HG03135 (cell line): ENCODE results near the gene KLHL28.
A peak's percentile ranks its signal among the peaks of the same experiment; 100 is the strongest.
"Not testable (repeated sequence)": the region's sequence is repeated elsewhere in the genome, so short reads cannot be mapped to it uniquely, and the experiment has no call there.

Experiments
- ATAC-seq: cut with Tn5 transposase; IDR thresholded peaks from one replicate; pipeline ENCODE4 v1.9.1; 2021; ENCODE audit warnings: mild to moderate bottlenecking, moderate library complexity; ENCODE audit not compliant: unreplicated experiment

The KLHL28 gene

DNA sequence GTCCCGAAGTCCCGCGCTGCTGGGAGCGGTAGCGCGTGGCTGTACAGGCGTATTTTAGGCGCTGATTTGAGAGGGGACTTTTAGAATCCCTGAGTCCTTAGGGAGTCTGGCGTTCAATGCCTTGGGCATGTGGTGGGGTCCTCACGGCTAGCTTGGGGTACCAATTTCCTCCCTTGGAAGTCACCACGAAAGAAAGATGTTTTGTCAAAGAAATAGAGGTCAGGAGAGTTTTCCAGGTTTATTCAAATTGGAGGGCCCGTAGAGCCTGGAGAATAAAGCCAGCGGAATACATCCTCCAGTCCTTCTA, 63.9 kb downstream of the KLHL28 start:
- ATAC-seq, result no peak

DNA sequence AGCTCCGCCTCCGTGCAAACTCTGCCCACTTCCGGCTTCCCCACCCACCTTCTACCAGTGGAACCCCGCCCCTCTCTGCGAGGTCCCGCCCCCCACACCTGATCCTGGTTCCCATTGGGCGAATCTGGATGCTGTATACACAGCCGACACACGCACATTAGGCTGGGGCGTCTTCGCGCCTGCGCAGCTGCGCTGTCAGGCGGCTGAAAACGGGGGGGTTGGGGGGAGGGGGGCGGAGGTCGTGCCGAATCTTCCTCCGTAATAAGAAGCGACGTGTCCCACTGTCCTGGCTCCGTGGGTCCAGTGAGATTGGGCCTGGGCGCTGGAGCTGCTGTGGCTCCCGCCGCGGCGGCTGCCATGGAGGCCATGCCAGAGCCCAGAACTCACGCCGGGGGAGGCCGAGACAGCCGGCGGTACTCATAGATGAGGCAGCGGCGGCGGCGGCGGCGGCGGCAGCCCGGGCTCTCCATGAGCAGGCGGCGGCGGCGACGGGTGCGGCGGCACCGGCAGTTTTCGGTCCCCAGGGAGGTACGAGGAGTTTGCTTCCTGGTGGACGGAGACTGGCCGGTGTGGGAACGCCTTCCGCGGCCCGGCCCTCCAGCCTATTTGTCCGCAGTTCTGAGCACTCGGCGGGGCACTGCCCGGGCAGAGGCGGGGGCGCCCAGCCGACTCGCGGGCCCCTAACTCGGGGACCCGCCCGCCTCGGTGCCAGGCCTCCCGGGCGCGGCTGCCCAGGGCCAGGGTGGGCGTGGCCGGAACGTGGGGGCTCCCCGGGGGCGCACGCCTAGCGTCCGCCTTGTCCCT, 64.5 kb downstream of the KLHL28 start:
- peak; percentile 95 for ATAC-seq

DNA sequence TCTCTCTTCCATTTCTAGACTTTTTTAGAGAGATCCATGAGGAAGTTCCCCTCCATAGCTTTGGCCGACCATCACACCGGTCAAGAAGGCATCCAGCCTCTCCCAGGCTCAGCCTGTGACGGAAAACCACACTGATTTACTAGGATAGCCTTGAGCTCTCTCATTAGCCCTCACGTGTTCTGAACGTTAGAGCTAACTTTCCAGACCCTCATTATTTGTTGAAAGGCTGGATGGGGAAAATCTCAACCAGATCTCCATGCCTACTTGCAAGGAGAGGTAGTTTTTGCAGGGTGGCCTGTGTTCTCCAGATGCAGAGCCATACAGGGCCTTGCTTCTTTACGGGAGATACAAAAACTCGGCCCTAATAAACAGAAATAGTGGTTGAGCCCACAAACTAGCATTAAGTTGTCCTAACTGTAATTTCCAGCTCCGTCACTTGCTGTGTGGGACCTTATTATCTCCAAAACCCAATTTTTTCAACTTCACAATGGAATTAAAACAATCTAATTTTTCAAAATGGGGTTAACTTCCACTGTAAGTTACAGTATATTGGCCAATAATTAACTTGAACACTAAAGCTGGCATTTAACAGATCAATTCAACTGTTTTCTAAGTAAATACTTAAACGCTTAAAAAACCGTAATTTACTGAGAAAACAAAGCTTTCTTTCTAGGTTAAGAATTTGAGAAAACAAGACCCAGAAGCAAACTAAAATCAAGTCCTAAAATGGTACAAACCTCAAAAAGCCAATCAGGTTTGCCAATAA, 65.3 kb downstream of the KLHL28 start:
- peak; percentile 4 for ATAC-seq

DNA sequence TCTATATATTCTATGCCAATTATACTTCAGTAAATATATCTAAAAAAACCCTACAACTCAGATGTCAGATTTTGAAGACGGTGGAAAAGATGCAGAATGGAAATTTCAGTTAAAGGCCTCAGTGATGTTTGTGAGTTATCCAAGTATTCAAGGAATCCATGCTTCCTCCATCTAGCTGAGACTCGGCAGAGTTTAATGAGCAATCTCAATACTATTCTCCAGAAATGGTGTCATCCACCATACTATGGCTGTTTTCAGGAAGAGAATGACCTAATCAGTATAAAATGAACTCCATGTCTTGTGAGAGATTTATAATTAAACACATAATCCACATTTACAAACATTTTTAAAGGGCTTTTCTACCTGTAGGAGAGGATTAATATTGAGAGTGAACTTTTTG, 66.0 kb downstream of the KLHL28 start:
- ATAC-seq, result no peak

DNA sequence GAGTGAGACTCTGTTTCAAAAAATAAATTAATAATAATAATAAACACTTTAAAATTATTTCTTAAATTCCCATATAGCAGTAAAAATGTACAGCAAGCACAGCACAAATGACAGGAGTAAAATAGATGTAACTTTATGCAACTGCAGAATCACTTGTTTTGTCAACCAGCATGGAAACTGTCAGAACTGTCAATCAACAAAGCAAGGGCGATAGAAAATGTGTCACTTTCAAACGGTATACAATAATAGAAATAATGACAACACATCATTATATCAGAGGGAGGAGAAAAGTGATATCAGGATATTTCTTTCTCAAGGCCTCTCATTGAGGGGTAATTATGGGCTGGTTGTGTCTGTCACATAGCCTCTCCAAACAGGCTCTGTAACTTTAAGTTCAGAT, 68.2 kb downstream of the KLHL28 start:
- no peak for ATAC-seq

DNA sequence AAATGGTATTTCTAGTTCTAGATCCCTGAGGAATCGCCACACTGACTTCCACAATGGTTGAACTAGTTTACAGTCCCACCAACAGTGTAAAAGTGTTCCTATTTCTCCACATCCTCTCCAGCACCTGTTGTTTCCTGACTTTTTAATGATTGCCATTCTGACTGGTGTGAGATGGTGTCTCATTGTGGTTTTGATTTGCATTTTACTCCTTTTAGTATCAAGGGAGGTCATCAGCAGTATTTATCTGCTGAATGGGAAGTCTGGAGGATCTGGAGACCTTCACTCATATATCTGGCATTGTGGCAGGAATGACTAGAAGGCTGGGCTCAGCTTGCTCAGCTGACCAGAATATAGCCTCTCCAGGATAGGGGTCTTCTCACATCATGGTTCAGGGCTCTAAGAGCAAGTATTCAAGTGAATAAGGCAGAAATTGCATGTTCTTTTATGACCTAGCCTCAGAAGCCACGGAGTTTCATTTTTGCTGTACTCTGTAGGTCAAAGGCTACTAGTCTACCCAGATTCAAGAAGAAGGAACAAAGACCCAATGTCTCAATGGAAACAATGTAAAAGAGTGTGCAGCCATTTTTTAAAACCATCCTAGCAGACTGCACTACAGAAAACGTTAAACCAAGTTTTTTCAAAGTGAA, 69.9 kb downstream of the KLHL28 start:
- not testable (repeated sequence) for ATAC-seq

DNA sequence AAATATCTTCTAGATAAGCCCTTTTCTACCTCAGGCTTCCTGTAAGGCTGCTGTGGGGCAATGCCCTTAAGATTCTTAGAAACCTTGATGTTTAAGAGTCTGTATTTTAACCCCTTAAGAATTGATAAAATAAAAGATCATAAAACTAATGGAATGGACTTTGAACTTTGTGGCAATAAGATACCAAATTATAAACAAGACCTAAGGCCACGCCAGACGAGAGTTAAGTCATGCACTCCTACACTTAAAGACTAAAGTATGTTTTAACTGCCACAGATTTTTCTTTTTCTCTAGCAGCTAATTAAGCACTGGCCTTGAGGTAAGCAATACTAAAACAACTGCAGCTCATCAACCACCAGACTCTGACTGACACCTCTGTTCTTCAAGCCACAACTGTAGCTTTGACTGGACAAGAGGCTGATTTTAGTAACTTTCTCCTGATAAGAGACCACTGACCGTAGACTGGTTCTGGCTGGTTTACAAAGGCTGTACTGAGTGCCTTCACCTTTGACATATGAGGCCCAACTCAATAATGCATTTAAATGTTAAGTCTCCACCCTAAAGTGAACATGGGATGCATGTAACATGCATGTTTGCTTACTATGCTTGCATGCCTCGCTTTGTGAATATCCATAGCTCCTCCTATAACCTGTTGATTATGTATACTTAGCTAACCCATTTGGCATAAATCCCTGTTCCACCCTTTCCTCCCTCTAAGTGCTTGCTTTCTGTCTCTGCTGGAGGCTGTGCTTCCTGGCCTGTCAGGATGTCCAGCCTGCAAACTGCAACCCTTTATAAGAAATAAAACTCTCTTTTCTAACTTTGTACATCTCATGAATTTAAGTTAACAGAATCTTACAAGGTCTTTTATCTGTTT, 71.9 kb downstream of the KLHL28 start:
- no peak for ATAC-seq

DNA sequence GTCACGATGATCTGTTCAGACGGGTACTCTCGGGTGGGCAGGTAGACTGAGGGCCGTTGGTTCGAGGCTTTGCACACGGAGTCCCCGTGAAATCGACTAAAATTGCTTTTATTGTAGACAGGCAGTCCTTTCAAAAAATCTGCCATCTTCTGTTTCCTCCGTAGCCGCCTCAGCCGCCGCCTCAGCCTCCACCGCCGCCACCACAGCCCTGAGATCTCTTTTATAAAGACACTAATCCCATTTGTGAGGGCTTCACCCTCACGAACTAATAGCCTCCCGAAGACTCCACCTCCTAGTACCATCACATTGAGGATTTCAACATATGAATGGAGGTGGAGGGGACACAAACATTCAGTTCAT, 74.2 kb downstream of the KLHL28 start:
- no peak for ATAC-seq

DNA sequence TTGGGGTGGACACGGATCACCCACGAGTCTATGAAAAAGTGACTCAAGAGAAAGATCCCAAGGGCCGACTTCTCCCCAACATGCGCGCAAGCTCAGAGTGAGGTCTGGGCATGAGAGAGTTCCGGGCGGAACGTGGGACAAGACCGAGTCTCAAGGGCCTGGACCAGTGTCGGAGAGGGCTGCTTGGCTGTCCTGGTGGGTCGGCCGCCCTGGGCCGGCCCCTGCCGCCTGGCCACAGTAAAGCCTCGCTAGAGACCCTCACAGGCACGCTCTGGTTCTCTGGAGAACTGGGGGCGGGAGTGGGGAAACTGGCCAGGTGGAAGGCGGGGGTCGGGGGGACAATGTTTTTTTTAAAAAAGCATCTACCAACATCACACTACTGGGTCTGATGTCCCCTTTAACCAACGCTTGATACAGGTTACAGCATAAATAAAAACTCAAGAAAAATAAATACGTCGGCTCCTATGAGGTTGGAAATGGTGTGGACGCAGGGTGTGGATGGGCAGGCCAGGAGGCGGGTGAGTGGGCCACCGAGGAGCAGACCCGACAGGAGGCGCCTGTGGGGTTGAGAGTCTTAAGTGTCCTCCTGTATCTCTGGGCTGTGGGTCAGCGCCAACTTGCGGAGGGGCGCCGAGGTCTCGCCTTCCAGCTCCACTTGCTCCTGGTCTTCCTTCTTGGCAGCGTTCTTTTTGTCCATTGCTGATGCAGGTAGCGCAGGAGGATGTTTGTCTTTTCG, 74.7 kb downstream of the KLHL28 start:
- no peak for ATAC-seq

DNA sequence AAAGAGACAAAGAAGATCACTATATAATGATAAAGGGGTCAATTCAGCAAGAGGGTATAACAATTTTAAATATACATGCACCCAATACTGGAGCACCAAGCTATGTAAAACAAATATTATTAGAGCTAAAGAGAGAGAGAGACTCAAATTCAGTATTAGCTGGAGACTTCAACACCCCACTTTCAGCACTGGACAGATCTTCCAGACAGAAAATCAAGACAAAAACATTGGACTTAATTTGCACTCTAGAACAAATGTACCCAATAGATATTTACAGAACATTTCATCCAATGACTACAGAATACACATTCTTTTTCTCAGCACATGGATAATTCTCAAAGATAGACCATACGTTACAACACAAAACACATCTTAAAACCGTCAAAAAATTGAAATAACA, 81.0 kb downstream of the KLHL28 start:
- ATAC-seq, result no peak
